GM23338 (cell line): ENCODE data around the gene DRC1. TPM values are rescaled to one million over a fixed set of nuclear protein-coding genes. Genes with fewer than 3 reads are reported as not detected.

Source experiments
- ATAC-seq: fragments of 200-7000 bp; cut with Tn5 transposase; 3 replicates; pipeline ENCODE4 v1.9.1; 2020
- DNase-seq: peaks from one replicate; pipeline ENCODE4 v3.0.0-alpha.2; 2015; ENCODE audit warnings: low spot score
- H2AFZ ChIP-seq: fragments of 200-600 bp; sonication (generic); 2 replicates; pipeline ENCODE4 v1.8.0; 2016; ENCODE audit warnings: antibody characterized with exemption, mild to moderate bottlenecking, moderate library complexity
- H3F3A ChIP-seq: fragments of 200-600 bp; sonication (generic); replicated peaks from 2 replicates; pipeline ENCODE4 v1.8.0; 2017; ENCODE audit warnings: antibody characterized with exemption, mixed run types, low read depth
- H3K27ac ChIP-seq: fragments of 200-600 bp; sonication (generic); 2 replicates; pipeline ENCODE4 v1.6.1; 2016; ENCODE audit warnings: low read depth
- H3K27me3 ChIP-seq: fragments of 200-600 bp; sonication (generic); 2 replicates; pipeline ENCODE4 v1.8.0; 2016; ENCODE audit warnings: mild to moderate bottlenecking, mixed run types, moderate library complexity; ENCODE audit not compliant: insufficient read depth
- H3K36me3 ChIP-seq: fragments of 200-600 bp; sonication (generic); 2 replicates; pipeline ENCODE4 v1.8.0; 2016; ENCODE audit warnings: mild to moderate bottlenecking; ENCODE audit not compliant: insufficient read depth
- H3K4me1 ChIP-seq: fragments of 200-600 bp; sonication (generic); 2 replicates; pipeline ENCODE4 v1.8.0; 2016; ENCODE audit warnings: mild to moderate bottlenecking, moderate library complexity; ENCODE audit not compliant: insufficient read depth
- H3K4me2 ChIP-seq: fragments of 200-600 bp; sonication (generic); 2 replicates; pipeline ENCODE4 v1.7.1; 2017; ENCODE audit warnings: mixed run types
- H3K4me3 ChIP-seq: fragments of 200-600 bp; sonication (generic); 2 replicates; pipeline ENCODE4 v1.6.1; 2016; ENCODE audit warnings: mixed run types
- H3K79me2 ChIP-seq: fragments of 200-600 bp; sonication (generic); replicated peaks from 2 replicates; pipeline ENCODE4 v1.8.0; 2017; ENCODE audit warnings: mild to moderate bottlenecking; ENCODE audit not compliant: insufficient read depth
- H3K9me2 ChIP-seq: fragments of 200-600 bp; sonication (generic); 2 replicates; pipeline ENCODE4 v1.8.0; 2017; ENCODE audit not compliant: insufficient read depth
- H4K20me1 ChIP-seq: fragments of 200-600 bp; sonication (generic); replicated peaks from 2 replicates; pipeline ENCODE4 v1.8.0; 2017; ENCODE audit warnings: mild to moderate bottlenecking; ENCODE audit not compliant: insufficient read depth
- H3K27ac Mint-ChIP-seq: 2 replicates; pipeline ENCODE4 v1.8.0; 2020; ENCODE audit warnings: inconsistent platforms, mild to moderate bottlenecking, moderate library complexity, mixed read lengths
- H3K27me3 Mint-ChIP-seq: 3 replicates; pipeline ENCODE4 v1.8.0; 2022; ENCODE audit warnings: low read depth, mild to moderate bottlenecking, moderate library complexity, mixed read lengths, inconsistent platforms; ENCODE audit not compliant: insufficient read depth, poor library complexity
- H3K36me3 Mint-ChIP-seq: 3 replicates; pipeline ENCODE4 v1.8.0; 2021; ENCODE audit warnings: low read depth, mild to moderate bottlenecking, inconsistent platforms, moderate library complexity, mixed read lengths
- H3K4me1 Mint-ChIP-seq: 3 replicates; pipeline ENCODE4 v1.8.0; 2020; ENCODE audit warnings: mild to moderate bottlenecking, inconsistent platforms, mixed read lengths
- H3K4me3 Mint-ChIP-seq: 3 replicates; pipeline ENCODE4 v1.8.0; 2021; ENCODE audit warnings: moderate library complexity, mild to moderate bottlenecking, inconsistent platforms, mixed read lengths
- H3K9me3 Mint-ChIP-seq: 3 replicates; pipeline ENCODE4 v1.8.0; 2020; ENCODE audit warnings: moderate library complexity, mild to moderate bottlenecking, inconsistent platforms, mixed read lengths
- CREB1 ChIP-seq: fragments of 250-450 bp; sonication (Bioruptor Pico); IDR thresholded peaks from 2 replicates; pipeline ENCODE4 v1.5.0; 2020; ENCODE audit warnings: low read depth, mild to moderate bottlenecking, moderate library complexity
- EZH2 ChIP-seq: fragments of 200-600 bp; sonication (generic); IDR thresholded peaks from one replicate; pipeline ENCODE4 v1.8.0; 2017; ENCODE audit warnings: antibody characterized with exemption, mild to moderate bottlenecking, low read depth; ENCODE audit not compliant: unreplicated experiment
- JUNB ChIP-seq: IDR thresholded peaks from one replicate; pipeline ENCODE4 v1.6.1; 2016; ENCODE audit warnings: antibody characterized with exemption; ENCODE audit not compliant: unreplicated experiment
- NANOG ChIP-seq: IDR thresholded peaks from 2 replicates; pipeline ENCODE4 v1.6.1; 2016; ENCODE audit warnings: antibody characterized with exemption, borderline replicate concordance
- POLR2AphosphoS5 ChIP-seq: IDR thresholded peaks from 2 replicates; pipeline ENCODE4 v1.6.1; 2016; ENCODE audit warnings: antibody characterized with exemption, low read depth
- STAT1 ChIP-seq: IDR thresholded peaks from one replicate; pipeline ENCODE4 v1.6.1; 2016; ENCODE audit warnings: antibody characterized with exemption; ENCODE audit not compliant: unreplicated experiment
- ZNF114 ChIP-seq: fragments of 250-450 bp; sonication (Bioruptor Pico); IDR thresholded peaks from 2 replicates; pipeline ENCODE4 v1.5.0; 2020; ENCODE audit warnings: mild to moderate bottlenecking, moderate library complexity
- ZNF331 ChIP-seq: fragments of 250-450 bp; sonication (Bioruptor Pico); IDR thresholded peaks from 2 replicates; pipeline ENCODE4 v1.5.0; 2020; ENCODE audit warnings: low read depth, mild to moderate bottlenecking, moderate library complexity
- polyA plus RNA-seq: library from polyadenylated mRNA; unstranded; fragments of >200 nt; fragmentation: Nextera tagmentation; extraction: Ambion mirVana; gene quantifications from 2 replicates; pipeline ENCODE4 v1.2.1, GENCODE V29; 2016
- total RNA-seq: library from RNA; depleted of rRNA; stranded (reverse); fragments of >200 nt; shearing (Covaris generic); gene quantifications from 2 replicates; pipeline ENCODE4 v1.2.3, GENCODE V29; 2014
- TF ChIP-seq, protein P1 (sequence below): IDR thresholded peaks from one replicate; pipeline ENCODE4 v1.6.1; 2018; ENCODE audit warnings: antibody characterized with exemption; ENCODE audit not compliant: unreplicated experiment
- TF ChIP-seq, protein P2 (sequence below): IDR thresholded peaks from 2 replicates; pipeline ENCODE4 v1.6.1; 2016; ENCODE audit warnings: antibody characterized with exemption
- TF ChIP-seq, protein P3 (sequence below): fragments of 250-450 bp; sonication (Bioruptor Pico); IDR thresholded peaks from 2 replicates; pipeline ENCODE4 v1.5.0; 2020; ENCODE audit warnings: mild to moderate bottlenecking, moderate library complexity
- TF ChIP-seq, protein P4 (sequence below), 2 experiments: fragments of 200-600 bp in 1 of 2; sonication (generic) in 1 of 2; conservative IDR thresholded peaks; 2 replicates each; pipeline versions ENCODE4 v1.5.1 to v1.6.1; 2016 to 2017; ENCODE audit warnings: antibody characterized with exemption in 2 of 2, low read depth in 2 of 2, mild to moderate bottlenecking in 2 of 2, moderate library complexity in 1 of 2

DRC1 gene
- total and polyA plus RNA-seq, 2 experiments from 2014 or later = 0.45 TPM; not detected in 1

DNA sequence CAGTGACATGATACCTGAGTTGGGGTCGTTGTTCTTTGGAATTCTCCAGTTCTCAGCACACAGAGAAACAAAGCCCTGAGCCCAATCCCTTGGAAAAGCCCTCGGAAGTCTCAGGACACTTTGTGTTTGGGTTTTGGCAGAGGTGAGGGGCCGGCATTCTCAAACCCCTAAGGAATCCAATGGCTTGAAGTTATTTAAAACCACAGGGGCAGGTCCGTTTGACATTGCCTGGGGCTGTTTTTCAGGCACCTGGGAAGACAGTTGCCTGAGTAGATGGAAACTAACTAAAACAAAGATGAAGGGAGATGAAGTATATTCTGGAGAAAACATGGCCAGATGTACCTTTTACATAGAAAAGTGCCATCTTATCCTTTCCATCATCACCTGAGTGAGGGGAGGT, 98.7 kb downstream of the DRC1 start:
- Histone ChIP-seq H2AFZ (no peak overlapping the region), H3K36me3 (no peaks in the 10 kb centered on the region), H3K9me2 (peaks cover 4% of the 10 kb centered on the region; the same call in 1 of the 2 replicates), H3K4me1 (peaks cover 19% of the 10 kb centered on the region), H3K79me2 (no peaks in the 10 kb centered on the region), H3K4me2 (no peak overlapping the region), H4K20me1 (no peaks in the 10 kb centered on the region), H3K27ac (no peak overlapping the region), H3K4me3 (no peak overlapping the region), H3K27me3 (peaks cover 15% of the 10 kb centered on the region), H3F3A (no peaks in the 10 kb centered on the region)
- Mint-ChIP-seq H3K36me3 (no peaks in the 10 kb centered on the region), H3K9me3 (no peaks in the 10 kb centered on the region; the same call in 1 of the 3 replicates), H3K27ac (no peak overlapping the region), H3K4me3 (no peak overlapping the region), H3K4me1 (peaks cover 35% of the 10 kb centered on the region), H3K27me3 (peaks cover 8% of the 10 kb centered on the region)
- DNase-seq (peak; percentile 22), ATAC-seq (no peak)
- TF ChIP-seq, protein P1, sequence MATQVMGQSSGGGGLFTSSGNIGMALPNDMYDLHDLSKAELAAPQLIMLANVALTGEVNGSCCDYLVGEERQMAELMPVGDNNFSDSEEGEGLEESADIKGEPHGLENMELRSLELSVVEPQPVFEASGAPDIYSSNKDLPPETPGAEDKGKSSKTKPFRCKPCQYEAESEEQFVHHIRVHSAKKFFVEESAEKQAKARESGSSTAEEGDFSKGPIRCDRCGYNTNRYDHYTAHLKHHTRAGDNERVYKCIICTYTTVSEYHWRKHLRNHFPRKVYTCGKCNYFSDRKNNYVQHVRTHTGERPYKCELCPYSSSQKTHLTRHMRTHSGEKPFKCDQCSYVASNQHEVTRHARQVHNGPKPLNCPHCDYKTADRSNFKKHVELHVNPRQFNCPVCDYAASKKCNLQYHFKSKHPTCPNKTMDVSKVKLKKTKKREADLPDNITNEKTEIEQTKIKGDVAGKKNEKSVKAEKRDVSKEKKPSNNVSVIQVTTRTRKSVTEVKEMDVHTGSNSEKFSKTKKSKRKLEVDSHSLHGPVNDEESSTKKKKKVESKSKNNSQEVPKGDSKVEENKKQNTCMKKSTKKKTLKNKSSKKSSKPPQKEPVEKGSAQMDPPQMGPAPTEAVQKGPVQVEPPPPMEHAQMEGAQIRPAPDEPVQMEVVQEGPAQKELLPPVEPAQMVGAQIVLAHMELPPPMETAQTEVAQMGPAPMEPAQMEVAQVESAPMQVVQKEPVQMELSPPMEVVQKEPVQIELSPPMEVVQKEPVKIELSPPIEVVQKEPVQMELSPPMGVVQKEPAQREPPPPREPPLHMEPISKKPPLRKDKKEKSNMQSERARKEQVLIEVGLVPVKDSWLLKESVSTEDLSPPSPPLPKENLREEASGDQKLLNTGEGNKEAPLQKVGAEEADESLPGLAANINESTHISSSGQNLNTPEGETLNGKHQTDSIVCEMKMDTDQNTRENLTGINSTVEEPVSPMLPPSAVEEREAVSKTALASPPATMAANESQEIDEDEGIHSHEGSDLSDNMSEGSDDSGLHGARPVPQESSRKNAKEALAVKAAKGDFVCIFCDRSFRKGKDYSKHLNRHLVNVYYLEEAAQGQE = no peak
- no peak for TF ChIP-seq STAT1
- no peak for TF ChIP-seq JUNB
- TF ChIP-seq, protein P2, sequence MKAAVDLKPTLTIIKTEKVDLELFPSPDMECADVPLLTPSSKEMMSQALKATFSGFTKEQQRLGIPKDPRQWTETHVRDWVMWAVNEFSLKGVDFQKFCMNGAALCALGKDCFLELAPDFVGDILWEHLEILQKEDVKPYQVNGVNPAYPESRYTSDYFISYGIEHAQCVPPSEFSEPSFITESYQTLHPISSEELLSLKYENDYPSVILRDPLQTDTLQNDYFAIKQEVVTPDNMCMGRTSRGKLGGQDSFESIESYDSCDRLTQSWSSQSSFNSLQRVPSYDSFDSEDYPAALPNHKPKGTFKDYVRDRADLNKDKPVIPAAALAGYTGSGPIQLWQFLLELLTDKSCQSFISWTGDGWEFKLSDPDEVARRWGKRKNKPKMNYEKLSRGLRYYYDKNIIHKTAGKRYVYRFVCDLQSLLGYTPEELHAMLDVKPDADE = no peak
- TF ChIP-seq, protein P3, sequence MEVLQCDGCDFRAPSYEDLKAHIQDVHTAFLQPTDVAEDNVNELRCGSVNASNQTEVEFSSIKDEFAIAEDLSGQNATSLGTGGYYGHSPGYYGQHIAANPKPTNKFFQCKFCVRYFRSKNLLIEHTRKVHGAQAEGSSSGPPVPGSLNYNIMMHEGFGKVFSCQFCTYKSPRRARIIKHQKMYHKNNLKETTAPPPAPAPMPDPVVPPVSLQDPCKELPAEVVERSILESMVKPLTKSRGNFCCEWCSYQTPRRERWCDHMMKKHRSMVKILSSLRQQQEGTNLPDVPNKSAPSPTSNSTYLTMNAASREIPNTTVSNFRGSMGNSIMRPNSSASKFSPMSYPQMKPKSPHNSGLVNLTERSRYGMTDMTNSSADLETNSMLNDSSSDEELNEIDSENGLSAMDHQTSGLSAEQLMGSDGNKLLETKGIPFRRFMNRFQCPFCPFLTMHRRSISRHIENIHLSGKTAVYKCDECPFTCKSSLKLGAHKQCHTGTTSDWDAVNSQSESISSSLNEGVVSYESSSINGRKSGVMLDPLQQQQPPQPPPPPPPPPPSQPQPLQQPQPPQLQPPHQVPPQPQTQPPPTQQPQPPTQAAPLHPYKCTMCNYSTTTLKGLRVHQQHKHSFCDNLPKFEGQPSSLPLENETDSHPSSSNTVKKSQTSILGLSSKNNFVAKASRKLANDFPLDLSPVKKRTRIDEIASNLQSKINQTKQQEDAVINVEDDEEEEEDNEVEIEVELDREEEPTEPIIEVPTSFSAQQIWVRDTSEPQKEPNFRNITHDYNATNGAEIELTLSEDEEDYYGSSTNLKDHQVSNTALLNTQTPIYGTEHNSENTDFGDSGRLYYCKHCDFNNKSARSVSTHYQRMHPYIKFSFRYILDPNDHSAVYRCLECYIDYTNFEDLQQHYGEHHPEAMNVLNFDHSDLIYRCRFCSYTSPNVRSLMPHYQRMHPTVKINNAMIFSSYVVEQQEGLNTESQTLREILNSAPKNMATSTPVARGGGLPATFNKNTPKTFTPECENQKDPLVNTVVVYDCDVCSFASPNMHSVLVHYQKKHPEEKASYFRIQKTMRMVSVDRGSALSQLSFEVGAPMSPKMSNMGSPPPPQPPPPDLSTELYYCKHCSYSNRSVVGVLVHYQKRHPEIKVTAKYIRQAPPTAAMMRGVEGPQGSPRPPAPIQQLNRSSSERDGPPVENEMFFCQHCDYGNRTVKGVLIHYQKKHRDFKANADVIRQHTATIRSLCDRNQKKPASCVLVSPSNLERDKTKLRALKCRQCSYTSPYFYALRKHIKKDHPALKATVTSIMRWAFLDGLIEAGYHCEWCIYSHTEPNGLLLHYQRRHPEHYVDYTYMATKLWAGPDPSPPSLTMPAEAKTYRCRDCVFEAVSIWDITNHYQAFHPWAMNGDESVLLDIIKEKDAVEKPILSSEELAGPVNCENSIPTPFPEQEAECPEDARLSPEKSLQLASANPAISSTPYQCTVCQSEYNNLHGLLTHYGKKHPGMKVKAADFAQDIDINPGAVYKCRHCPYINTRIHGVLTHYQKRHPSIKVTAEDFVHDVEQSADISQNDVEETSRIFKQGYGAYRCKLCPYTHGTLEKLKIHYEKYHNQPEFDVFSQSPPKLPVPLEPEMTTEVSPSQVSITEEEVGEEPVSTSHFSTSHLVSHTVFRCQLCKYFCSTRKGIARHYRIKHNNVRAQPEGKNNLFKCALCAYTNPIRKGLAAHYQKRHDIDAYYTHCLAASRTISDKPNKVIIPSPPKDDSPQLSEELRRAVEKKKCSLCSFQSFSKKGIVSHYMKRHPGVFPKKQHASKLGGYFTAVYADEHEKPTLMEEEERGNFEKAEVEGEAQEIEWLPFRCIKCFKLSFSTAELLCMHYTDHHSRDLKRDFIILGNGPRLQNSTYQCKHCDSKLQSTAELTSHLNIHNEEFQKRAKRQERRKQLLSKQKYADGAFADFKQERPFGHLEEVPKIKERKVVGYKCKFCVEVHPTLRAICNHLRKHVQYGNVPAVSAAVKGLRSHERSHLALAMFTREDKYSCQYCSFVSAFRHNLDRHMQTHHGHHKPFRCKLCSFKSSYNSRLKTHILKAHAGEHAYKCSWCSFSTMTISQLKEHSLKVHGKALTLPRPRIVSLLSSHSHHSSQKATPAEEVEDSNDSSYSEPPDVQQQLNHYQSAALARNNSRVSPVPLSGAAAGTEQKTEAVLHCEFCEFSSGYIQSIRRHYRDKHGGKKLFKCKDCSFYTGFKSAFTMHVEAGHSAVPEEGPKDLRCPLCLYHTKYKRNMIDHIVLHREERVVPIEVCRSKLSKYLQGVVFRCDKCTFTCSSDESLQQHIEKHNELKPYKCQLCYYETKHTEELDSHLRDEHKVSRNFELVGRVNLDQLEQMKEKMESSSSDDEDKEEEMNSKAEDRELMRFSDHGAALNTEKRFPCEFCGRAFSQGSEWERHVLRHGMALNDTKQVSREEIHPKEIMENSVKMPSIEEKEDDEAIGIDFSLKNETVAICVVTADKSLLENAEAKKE (CRISPR knock-in tag) = no peak
- TF ChIP-seq POLR2AphosphoS5 = no peak
- no peak for TF ChIP-seq NANOG
- TF ChIP-seq CREB1 = no peak
- TF ChIP-seq EZH2 = no peak
- TF ChIP-seq, protein P4, sequence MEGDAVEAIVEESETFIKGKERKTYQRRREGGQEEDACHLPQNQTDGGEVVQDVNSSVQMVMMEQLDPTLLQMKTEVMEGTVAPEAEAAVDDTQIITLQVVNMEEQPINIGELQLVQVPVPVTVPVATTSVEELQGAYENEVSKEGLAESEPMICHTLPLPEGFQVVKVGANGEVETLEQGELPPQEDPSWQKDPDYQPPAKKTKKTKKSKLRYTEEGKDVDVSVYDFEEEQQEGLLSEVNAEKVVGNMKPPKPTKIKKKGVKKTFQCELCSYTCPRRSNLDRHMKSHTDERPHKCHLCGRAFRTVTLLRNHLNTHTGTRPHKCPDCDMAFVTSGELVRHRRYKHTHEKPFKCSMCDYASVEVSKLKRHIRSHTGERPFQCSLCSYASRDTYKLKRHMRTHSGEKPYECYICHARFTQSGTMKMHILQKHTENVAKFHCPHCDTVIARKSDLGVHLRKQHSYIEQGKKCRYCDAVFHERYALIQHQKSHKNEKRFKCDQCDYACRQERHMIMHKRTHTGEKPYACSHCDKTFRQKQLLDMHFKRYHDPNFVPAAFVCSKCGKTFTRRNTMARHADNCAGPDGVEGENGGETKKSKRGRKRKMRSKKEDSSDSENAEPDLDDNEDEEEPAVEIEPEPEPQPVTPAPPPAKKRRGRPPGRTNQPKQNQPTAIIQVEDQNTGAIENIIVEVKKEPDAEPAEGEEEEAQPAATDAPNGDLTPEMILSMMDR (conservative IDR thresholded peaks at IDR 0.05; ENCODE audit: low read depth in 2 of 2) = no peak
- TF ChIP-seq ZNF114 (CRISPR knock-in tag) = no peak
- TF ChIP-seq ZNF331 (CRISPR knock-in tag) = no peak
